ENCODE results near the gene CMSS1. TPM values are rescaled to one million over a fixed set of nuclear protein-coding genes. Genes with fewer than 3 reads are reported as not detected.
A peak's percentile ranks its signal among the peaks of the same experiment; 100 is the strongest.

Gene CMSS1
- total RNA-seq, 4 donors from 2014 or later = 1.3 to 9.9 (median 2.3) TPM

DNA sequence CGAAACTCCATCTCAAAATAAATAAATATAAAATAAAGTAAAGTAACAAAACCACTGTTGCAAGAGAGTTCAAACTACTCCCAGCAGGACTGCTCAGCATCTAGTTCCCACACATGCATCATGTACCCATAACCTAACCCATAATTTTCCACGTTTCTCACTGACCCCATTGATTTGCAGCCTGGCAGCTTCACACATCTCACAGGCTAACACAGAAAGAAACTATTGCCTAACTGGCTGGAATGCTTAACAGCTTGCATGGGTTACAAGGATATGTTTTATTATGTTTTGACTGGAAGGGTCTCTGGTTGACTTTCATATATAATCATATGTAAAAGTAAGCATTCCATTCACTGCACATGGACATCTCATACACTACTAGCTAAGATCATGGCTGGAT is 387.5 kb downstream of the CMSS1 start:
- DNase-seq = no peak
- Histone ChIP-seq H3K9me3 (no peaks in the 10 kb centered on the region), H3K4me3 (no peak overlapping the region), H3K36me3 (no peaks in the 10 kb centered on the region), H3K4me1 (peaks cover 0 to 6% (median 0%) of the 10 kb centered on the region in 4 donors), H3K27ac (no peak overlapping the region), H3K27me3 (no peaks in the 10 kb centered on the region)
- no peak for TF ChIP-seq POLR2A (IDR thresholded peaks at IDR 0.05)

- Histone ChIP-seq H3K9me3 (no peaks in the 10 kb centered on the region), H3K4me1 (peaks cover 0 to 11% (median 0%) of the 10 kb centered on the region in 4 donors), H3K27ac (no peak overlapping the region), H3K36me3 (no peaks in the 10 kb centered on the region), H3K4me3 (no peak overlapping the region), H3K27me3 (no peaks in the 10 kb centered on the region)
- no peak for DNase-seq
- TF ChIP-seq, protein P1, sequence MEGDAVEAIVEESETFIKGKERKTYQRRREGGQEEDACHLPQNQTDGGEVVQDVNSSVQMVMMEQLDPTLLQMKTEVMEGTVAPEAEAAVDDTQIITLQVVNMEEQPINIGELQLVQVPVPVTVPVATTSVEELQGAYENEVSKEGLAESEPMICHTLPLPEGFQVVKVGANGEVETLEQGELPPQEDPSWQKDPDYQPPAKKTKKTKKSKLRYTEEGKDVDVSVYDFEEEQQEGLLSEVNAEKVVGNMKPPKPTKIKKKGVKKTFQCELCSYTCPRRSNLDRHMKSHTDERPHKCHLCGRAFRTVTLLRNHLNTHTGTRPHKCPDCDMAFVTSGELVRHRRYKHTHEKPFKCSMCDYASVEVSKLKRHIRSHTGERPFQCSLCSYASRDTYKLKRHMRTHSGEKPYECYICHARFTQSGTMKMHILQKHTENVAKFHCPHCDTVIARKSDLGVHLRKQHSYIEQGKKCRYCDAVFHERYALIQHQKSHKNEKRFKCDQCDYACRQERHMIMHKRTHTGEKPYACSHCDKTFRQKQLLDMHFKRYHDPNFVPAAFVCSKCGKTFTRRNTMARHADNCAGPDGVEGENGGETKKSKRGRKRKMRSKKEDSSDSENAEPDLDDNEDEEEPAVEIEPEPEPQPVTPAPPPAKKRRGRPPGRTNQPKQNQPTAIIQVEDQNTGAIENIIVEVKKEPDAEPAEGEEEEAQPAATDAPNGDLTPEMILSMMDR (IDR thresholded peaks at IDR 0.05) = no peak
- no peak for TF ChIP-seq POLR2A (IDR thresholded peaks at IDR 0.05)
These were observed 389.0 kb downstream of the CMSS1 start for GRCh38 chr3:100206687-100207086.

GRCh38 chr3:100207886-100208285 is 390.2 kb downstream of the CMSS1 start:
- H3K27ac ChIP-seq = no peak overlapping the region
- no peaks in the 10 kb centered on the region for H3K9me3 ChIP-seq
- TF ChIP-seq, protein P1 (IDR thresholded peaks at IDR 0.05) = no peak
- TF ChIP-seq POLR2A (IDR thresholded peaks at IDR 0.05) = no peak
- no peak for DNase-seq
- no peak overlapping the region for H3K4me3 ChIP-seq
- H3K36me3 ChIP-seq = no peaks in the 10 kb centered on the region
- H3K27me3 ChIP-seq = no peaks in the 10 kb centered on the region
- H3K4me1 ChIP-seq = peaks cover 0 to 11% (median 0%) of the 10 kb centered on the region in 4 donors

DNA sequence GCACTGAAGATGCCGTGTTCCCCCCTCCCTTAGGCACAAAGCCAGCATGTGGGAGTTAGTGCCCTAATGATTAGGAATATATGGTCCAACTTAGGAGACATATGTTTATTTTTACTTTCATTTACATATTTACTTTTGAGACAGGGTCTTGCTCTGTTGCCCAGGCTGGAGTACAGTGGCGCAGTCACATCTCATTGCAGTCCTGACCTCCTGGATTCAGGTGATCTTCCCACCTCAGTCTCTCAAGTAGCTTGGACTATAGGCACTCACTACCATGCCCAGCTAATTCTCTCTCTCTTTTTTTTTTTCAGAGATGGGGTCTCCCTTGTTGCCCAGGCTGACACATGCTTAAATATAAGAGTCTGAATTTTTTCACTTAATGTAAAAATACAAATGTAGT is 391.5 kb downstream of the CMSS1 start:
- H3K27me3 ChIP-seq = no peaks in the 10 kb centered on the region
- H3K9me3 ChIP-seq = no peaks in the 10 kb centered on the region
- no peak for DNase-seq
- no peak overlapping the region for H3K4me3 ChIP-seq
- TF ChIP-seq, protein P1 (IDR thresholded peaks at IDR 0.05) = no peak
- no peaks in the 10 kb centered on the region for H3K36me3 ChIP-seq
- peak overlapping the region in 1 of 4 donors; percentile 83 for H3K27ac ChIP-seq
- peaks cover 0 to 11% (median 0%) of the 10 kb centered on the region in 4 donors for H3K4me1 ChIP-seq

- DNase-seq = no peak
- peaks cover 0 to 11% (median 0%) of the 10 kb centered on the region in 4 donors for H3K4me1 ChIP-seq
- H3K36me3 ChIP-seq = no peaks in the 10 kb centered on the region
- H3K9me3 ChIP-seq = no peaks in the 10 kb centered on the region
- H3K27ac ChIP-seq = peak overlapping the region in 3 of 4 donors; percentile 43 to 83 (median 44)
- H3K27me3 ChIP-seq = no peaks in the 10 kb centered on the region
- no peak for TF ChIP-seq POLR2A (IDR thresholded peaks at IDR 0.05)
- TF ChIP-seq, protein P1 (IDR thresholded peaks at IDR 0.05) = no peak
- no peak overlapping the region for H3K4me3 ChIP-seq
These were observed 392.5 kb downstream of the CMSS1 start for GRCh38 chr3:100209948-100210771.

DNA sequence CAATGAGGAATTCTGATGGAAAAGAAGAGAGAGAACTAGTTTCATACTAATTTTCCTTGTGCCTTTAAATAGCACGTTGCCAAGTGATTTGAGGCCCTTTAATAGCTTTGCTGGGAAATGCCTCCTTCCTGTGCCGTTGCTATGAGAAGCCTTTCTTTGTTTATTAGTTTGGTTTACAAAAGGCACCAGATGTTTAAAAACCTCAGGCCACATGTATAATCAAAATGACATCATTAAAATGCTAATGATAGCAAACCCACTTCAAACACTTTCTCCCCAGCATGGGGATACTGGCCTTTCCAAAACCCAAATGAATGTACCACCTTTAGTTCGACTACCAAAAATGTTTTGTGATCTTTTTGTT is 393.1 kb downstream of the CMSS1 start:
- H3K4me1 ChIP-seq = peaks cover 0 to 11% (median 0%) of the 10 kb centered on the region in 4 donors
- DNase-seq = no peak
- H3K4me3 ChIP-seq = no peak overlapping the region

More for the DNA sequence above, 393.1 kb downstream of the CMSS1 start:
- Histone ChIP-seq H3K9me3 (no peaks in the 10 kb centered on the region), H3K27me3 (no peaks in the 10 kb centered on the region), H3K36me3 (no peaks in the 10 kb centered on the region), H3K27ac (peak overlapping the region in 3 of 4 donors; percentile 43 to 83 (median 44))
- TF ChIP-seq, protein P1 (IDR thresholded peaks at IDR 0.05) = no peak
- no peak for TF ChIP-seq POLR2A (IDR thresholded peaks at IDR 0.05)

Measured in Peyer's patch (tissue), 4 donors.